Peyer's patch (tissue), 4 donors: Measurements from ENCODE around the gene FLRT1.

Source experiments
- CTCF ChIP-seq, 6 experiments: fragments of 450-650 bp in 4 of 6; fragments of 200-600 bp in 2 of 6; sonication (generic) in 1 of 6; IDR thresholded peaks; one replicate each; pipeline ENCODE4 v1.5.1; 2017 to 2019; ENCODE audit warnings: antibody characterized with exemption in 6 of 6, mild to moderate bottlenecking in 3 of 6, moderate library complexity in 1 of 6
- POLR2A ChIP-seq, 2 donors: fragments of 450-650 bp; IDR thresholded peaks; one replicate each; pipeline ENCODE4 v1.5.1; 2017; ENCODE audit warnings: antibody characterized with exemption in 2 of 2, mild to moderate bottlenecking in 2 of 2, moderate library complexity in 2 of 2

- TF ChIP-seq POLR2A (IDR thresholded peaks at IDR 0.05) (no peak), CTCF (IDR thresholded peaks at IDR 0.05) (no peak)
Observed at GRCh38 chr11:64081745-64082442, 46.2 kb downstream of the FLRT1 start.
